GM12872 (cell line): ENCODE results near the gene HNRNPK.

Source experiments
- TF ChIP-seq, protein P1 (sequence below): IDR thresholded peaks from 3 replicates; pipeline ENCODE4 v1.5.1; 2011; ENCODE audit warnings: low read depth, mild to moderate bottlenecking, low read length, moderate library complexity; ENCODE audit not compliant: insufficient read depth

Gene HNRNPK

DNA sequence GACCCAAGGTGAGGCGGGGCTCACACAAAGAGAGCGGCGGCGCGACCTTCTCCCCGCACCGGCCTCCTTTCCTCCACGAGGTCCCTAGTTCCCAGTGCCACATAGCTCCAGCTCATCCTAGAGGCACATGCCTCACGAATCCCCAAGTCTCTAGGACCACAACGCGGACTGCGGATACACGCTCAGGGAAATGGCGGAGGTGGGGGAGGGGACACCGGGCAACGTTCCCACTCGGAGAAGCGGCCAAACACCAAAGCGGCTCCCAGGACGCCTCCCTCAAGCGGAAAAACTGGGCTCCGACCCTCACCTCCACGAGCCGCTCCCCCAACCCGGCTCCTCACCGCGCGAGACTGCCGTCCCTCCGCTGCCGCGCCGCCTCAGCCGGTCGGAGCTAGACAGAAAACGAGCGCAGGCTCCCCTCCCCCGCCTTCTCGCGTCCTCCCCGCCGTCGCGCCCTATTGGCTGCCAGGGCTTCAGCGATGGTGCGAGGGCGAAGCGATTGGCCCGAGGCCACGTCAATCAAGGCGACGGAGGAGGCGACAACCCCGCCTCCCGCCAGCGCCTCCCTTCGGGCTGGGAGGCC lies at the start of gene HNRNPK:
Gene HNRNPK, minus strand, starts transcription at position 404 of the 583 bp plus-strand sequence. CDS start 1,963 bp downstream, outside the sequence.
- TF ChIP-seq, protein P1, sequence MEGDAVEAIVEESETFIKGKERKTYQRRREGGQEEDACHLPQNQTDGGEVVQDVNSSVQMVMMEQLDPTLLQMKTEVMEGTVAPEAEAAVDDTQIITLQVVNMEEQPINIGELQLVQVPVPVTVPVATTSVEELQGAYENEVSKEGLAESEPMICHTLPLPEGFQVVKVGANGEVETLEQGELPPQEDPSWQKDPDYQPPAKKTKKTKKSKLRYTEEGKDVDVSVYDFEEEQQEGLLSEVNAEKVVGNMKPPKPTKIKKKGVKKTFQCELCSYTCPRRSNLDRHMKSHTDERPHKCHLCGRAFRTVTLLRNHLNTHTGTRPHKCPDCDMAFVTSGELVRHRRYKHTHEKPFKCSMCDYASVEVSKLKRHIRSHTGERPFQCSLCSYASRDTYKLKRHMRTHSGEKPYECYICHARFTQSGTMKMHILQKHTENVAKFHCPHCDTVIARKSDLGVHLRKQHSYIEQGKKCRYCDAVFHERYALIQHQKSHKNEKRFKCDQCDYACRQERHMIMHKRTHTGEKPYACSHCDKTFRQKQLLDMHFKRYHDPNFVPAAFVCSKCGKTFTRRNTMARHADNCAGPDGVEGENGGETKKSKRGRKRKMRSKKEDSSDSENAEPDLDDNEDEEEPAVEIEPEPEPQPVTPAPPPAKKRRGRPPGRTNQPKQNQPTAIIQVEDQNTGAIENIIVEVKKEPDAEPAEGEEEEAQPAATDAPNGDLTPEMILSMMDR: no peak

DNA sequence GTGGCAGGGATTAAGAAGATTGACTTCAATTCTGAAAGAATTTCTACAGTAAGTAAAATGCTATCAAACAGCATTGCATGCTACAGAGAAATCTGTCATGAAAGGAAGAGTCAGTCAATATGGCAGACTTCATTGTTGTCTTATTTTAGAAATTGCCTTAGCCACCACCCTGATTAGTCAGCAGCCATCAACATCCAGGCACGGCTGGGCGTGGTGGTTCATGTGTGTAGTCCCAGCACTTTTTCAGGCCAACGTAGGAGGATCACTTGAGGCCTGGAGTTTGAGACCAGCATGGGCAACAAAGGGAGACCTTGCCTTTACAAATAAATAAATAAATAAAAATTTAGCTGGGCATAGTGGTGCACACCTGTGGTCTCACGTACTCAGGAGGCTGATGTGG lies 47.2 kb upstream of the HNRNPK start:
- TF ChIP-seq, protein P1: no peak

DNA sequence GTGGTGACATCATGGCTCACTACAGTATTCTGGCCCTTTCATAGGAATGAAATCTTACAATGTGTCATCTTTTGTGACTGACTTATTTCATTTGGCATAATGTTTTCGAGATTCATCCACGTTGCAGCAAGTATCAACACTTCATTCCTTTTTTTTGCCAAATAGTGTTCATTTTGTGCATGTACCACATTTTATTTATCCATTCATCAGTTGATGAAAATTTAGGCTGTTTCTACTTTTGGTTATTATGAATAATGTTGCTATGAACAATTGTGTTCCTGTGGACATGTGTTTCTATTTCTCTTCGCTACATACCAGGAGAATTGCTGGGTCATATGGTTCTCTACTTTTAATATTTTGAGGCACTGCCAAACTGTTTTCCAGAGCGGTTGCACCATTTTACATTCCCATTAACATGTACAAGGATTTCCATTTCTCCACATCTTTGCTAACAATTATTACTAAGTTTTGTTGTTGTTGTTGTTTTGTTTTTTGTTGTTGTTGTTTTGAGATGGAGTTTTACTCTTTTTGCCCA lies 44.1 kb upstream of the HNRNPK start:
- TF ChIP-seq, protein P1: no peak

DNA sequence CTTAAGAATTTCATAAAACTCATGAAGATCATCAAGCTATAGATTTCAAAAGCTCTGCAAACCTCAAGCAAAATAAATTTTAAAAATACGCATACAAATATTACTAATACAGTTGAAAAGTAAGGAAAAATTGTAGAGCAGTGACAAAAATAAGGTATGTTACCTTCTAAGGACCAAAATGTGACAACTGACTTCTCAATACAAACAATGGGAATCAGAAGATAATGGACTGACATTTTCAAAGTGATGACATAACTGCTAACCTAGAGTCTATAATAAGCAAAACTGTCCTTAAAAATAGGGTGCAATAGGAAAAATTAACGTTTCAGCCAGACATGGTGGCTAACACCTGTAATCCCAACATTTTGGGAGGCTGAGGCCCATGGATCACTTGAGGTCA lies 27.6 kb upstream of the HNRNPK start:
- TF ChIP-seq, protein P1: no peak

DNA sequence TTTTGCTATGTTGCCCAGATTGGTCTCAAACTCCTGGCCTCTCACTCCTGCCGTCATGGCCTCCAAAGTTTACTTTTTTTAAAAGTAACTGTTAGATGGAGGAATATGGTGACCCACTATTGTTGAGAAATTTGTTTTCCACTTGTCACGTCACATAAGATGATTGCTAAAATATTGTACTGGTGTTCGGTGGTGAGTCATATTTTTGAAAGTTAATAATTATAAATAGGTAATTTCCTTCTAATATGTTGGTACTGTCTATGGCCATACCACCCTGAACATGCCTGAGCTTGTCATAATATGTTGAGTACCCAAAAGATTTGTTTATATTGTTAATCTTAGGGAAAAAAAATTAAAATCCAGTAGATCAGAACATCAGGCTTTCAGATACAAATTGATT lies 23.2 kb upstream of the HNRNPK start:
- TF ChIP-seq, protein P1: no peak

DNA sequence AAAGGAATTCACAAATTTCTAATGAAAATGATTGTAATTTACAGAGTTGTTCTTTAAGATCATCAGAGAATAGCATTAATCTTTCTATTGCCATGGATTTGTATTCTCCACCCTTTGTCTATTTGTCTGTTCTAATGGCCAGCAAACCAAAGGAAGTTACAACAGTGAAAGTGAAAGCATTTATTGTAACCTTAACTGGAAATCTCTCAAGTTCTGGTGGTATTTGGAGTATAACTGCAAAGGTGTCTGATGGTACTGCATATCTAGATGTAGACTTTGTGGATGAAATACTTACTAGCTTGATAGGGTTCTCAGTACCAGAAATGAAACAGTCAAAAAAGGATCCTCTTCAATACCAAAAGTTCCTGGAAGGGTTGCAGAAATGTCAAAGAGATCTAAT lies 22.3 kb upstream of the HNRNPK start:
- TF ChIP-seq, protein P1: no peak

DNA sequence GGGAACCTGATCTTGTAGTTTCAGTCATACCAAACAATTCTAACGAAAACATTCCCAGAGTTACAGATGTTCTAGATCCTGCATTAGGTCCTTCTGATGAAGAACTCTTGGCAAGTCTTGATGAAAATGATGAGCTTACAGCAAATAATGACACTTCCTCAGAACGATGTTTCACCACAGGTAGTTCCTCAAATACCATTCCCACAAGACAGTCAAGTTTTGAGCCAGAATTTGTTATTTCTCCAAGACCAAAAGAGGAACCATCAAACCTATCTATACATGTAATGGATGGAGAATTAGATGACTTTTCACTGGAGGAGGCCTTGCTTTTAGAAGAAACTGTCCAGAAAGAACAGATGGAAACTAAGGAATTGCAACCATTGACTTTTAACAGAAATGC lies 21.6 kb upstream of the HNRNPK start:
- TF ChIP-seq, protein P1: no peak
